Keratinocyte (primary cell): ENCODE results near the gene BNIP3. TPM values are rescaled to one million over a fixed set of nuclear protein-coding genes. Genes with fewer than 3 reads are reported as not detected.
"Not testable (repeated sequence)": the region's sequence is repeated elsewhere in the genome, so short reads cannot be mapped to it uniquely, and the experiment has no call there.

Source experiments
- DNase-seq: peaks from one replicate; pipeline ENCODE4 v3.0.0-alpha.2; 2011; ENCODE audit warnings: low read depth, missing footprints, low spot score
- FAIRE-seq: peaks from 2 replicates; lab custom pipeline; 2011; peaks lifted over from hg19 to GRCh38; lab: Jason Lieb, UNC
- H2AFZ ChIP-seq: 2 replicates; pipeline ENCODE4 v1.6.0; 2012; ENCODE audit warnings: low read length, control low read depth, inconsistent platforms; ENCODE audit not compliant: control insufficient read depth
- H3K27ac ChIP-seq: 2 replicates; pipeline ENCODE4 v1.5.1; 2011; ENCODE audit warnings: low read length; ENCODE audit not compliant: control insufficient read depth, insufficient read depth
- H3K27me3 ChIP-seq: 3 replicates; pipeline ENCODE4 v1.6.0; 2011; ENCODE audit warnings: low read length; ENCODE audit not compliant: control insufficient read depth, insufficient read depth; ENCODE audit errors: extremely low read depth
- H3K36me3 ChIP-seq, 2 experiments: 2 replicates in 1 of 2; 3 replicates in 1 of 2; pipeline ENCODE4 v1.5.1; 2011; ENCODE audit warnings: low read length in 2 of 2, mild to moderate bottlenecking in 1 of 2; ENCODE audit not compliant: control insufficient read depth in 2 of 2, insufficient read depth in 2 of 2; ENCODE audit errors: extremely low read depth in 1 of 2
- H3K4me1 ChIP-seq: 3 replicates; pipeline ENCODE4 v1.5.1; 2011; ENCODE audit warnings: low read length; ENCODE audit not compliant: control insufficient read depth, insufficient read depth; ENCODE audit errors: extremely low read depth
- H3K4me2 ChIP-seq: 3 replicates; pipeline ENCODE4 v1.6.0; 2011; ENCODE audit warnings: low read depth, low read length; ENCODE audit not compliant: control insufficient read depth, insufficient read depth; ENCODE audit errors: extremely low read depth
- H3K4me3 ChIP-seq, 3 experiments: fragments of 200-600 bp in 1 of 3; sonication (generic) in 1 of 3; 2 replicates in 2 of 3; 3 replicates in 1 of 3; pipeline ENCODE4 v1.5.1; 2011 to 2016; ENCODE audit warnings: low read length in 3 of 3, mild to moderate bottlenecking in 3 of 3, control low read depth in 2 of 3, inconsistent platforms in 1 of 3, low read depth in 1 of 3, mixed read lengths in 1 of 3, mixed run types in 1 of 3, moderate library complexity in 1 of 3; ENCODE audit not compliant: control insufficient read depth in 2 of 3, insufficient read depth in 2 of 3; ENCODE audit errors: extremely low read depth in 1 of 3
- H3K79me2 ChIP-seq: 2 replicates; pipeline ENCODE4 v1.6.0; 2012; ENCODE audit warnings: low read length; ENCODE audit not compliant: control insufficient read depth, insufficient read depth
- H3K9ac ChIP-seq: 3 replicates; pipeline ENCODE4 v1.6.0; 2011; ENCODE audit warnings: low read length; ENCODE audit not compliant: control insufficient read depth, insufficient read depth; ENCODE audit errors: extremely low read depth
- H3K9me1 ChIP-seq: 3 replicates; pipeline ENCODE4 v1.6.0; 2011; ENCODE audit warnings: low read length; ENCODE audit not compliant: control insufficient read depth, insufficient read depth; ENCODE audit errors: extremely low read depth
- H3K9me3 ChIP-seq: 2 replicates; pipeline ENCODE4 v1.5.1; 2012; ENCODE audit warnings: low read depth, low read length; ENCODE audit not compliant: control insufficient read depth
- H4K20me1 ChIP-seq: 3 replicates; pipeline ENCODE4 v1.6.0; 2011; ENCODE audit warnings: low read length; ENCODE audit not compliant: control insufficient read depth, insufficient read depth; ENCODE audit errors: extremely low read depth
- CTCF ChIP-seq, 3 experiments: IDR thresholded peaks in 1 of 3; conservative IDR thresholded peaks in 1 of 3; optimal IDR thresholded peaks in 1 of 3; 2 replicates in 2 of 3; 3 replicates in 1 of 3; pipeline versions ENCODE3 to v1.5.1; 2011; ENCODE audit warnings: low read length in 3 of 3, mild to moderate bottlenecking in 3 of 3, moderate library complexity in 2 of 3, control low read depth in 1 of 3, inconsistent platforms in 1 of 3; ENCODE audit not compliant: insufficient read depth in 2 of 3; ENCODE audit errors: extremely low read depth in 1 of 3
- EZH2 ChIP-seq: IDR thresholded peaks from one replicate; pipeline ENCODE4 v1.6.1; 2012; ENCODE audit warnings: inconsistent platforms, mild to moderate bottlenecking, low read length, moderate library complexity
- dilution Hi-C: fragments of 300-500 bp; cut with MboI; formaldehyde crosslinking; loops from one replicate; pipeline ENCODE4 v1.7.0; 2020; ENCODE audit warnings: low sequenced_read_pairs; ENCODE audit not compliant: extremely low pct_ligation_motif_present
- polyA plus RNA-seq, 5 experiments: library from polyadenylated mRNA; depleted of rRNA in 3 of 5; stranded (reverse) in 3 of 5; stranded (forward) in 1 of 5; unstranded in 1 of 5; fragments of >200 nt; gene quantifications; 1 replicate in 1 of 5; 2 replicates in 3 of 5; 3 replicates in 1 of 5; pipeline versions ENCODE4 v1.2.1 to v1.2.3, GENCODE V29; 2011 to 2012; ENCODE audit warnings: missing spikeins in 2 of 5, low read depth in 1 of 5, low replicate concordance in 1 of 5

The BNIP3 gene
- polyA plus RNA-seq, 1 donor (not counting 4 experiments of a cell fraction or from before 2014, with no cell fraction given) = 77.9 TPM

- no peak overlapping the region for H3K9ac ChIP-seq
- H3K9me3 ChIP-seq = no peaks in the 10 kb centered on the region
- H3K9me1 ChIP-seq = peaks cover 2% of the 10 kb centered on the region
- peaks cover 10% of the 10 kb centered on the region for H3K79me2 ChIP-seq
- FAIRE-seq = no peak
- TF ChIP-seq EZH2 (no peak), CTCF (optimal IDR thresholded peaks at IDR 0.05 in 1 of 3, IDR thresholded peaks at IDR 0.05 in 1 of 3, conservative IDR thresholded peaks at IDR 0.05 in 1 of 3; ENCODE audit: extremely low read depth in 1 of 3, insufficient read depth in 2 of 3, low read length in 3 of 3) (no peak)
- peaks cover 29 to 33% of the 10 kb centered on the region in 2 experiments for H3K36me3 ChIP-seq
- dilution Hi-C loops = no loop called here
- H3K27me3 ChIP-seq = no peaks in the 10 kb centered on the region
- H3K4me2 ChIP-seq = no peak overlapping the region
- peaks cover 3% of the 10 kb centered on the region for H4K20me1 ChIP-seq
- no peak overlapping the region for H3K27ac ChIP-seq
- no peak overlapping the region for H2AFZ ChIP-seq
- no peak for DNase-seq
- H3K4me3 ChIP-seq = no peak overlapping the region
- H3K4me1 ChIP-seq = no peaks in the 10 kb centered on the region
Observed at GRCh38 chr10:131954356-131954965, 27.3 kb downstream of the BNIP3 start.

- H3K9me3 ChIP-seq, H3K9ac ChIP-seq, FAIRE-seq, H3K4me2 ChIP-seq, H2AFZ ChIP-seq, H4K20me1 ChIP-seq, dilution Hi-C loops, H3K9me1 ChIP-seq, H3K27me3 ChIP-seq, H3K27ac ChIP-seq, DNase-seq, H3K4me3 ChIP-seq: not testable (repeated sequence)
- peaks cover 26 to 45% of the 10 kb centered on the region in 2 experiments for H3K36me3 ChIP-seq
- peaks cover 21% of the 10 kb centered on the region for H3K79me2 ChIP-seq
- H3K4me1 ChIP-seq = peaks cover 39% of the 10 kb centered on the region
Observed at GRCh38 chr10:131949908-131950307, 31.8 kb downstream of the BNIP3 start.
